ENCODE data around the gene NR0B2. TPM values are rescaled to one million over a fixed set of nuclear protein-coding genes. Genes with fewer than 3 reads are reported as not detected.

Gene NR0B2
- total and polyA plus RNA-seq, 2 of the 13 experiments (the other 11 are each of a cell fraction or from before 2014, with no cell fraction given), result 72.5 to 133 TPM

- TF ChIP-seq RNF219 (CRISPR knock-in tag; IDR thresholded peaks at IDR 0.05), result no peak; the same call in 1 of the 2 replicates
- TF ChIP-seq GABPA (IDR thresholded peaks at IDR 0.05; ENCODE audit: low read depth, low read length), result peak; percentile 85
- peak; percentile 95 for TF ChIP-seq GABPA (CRISPR knock-in tag; IDR thresholded peaks at IDR 0.05; ENCODE audit: low read depth)
- no peak for TF ChIP-seq BRCA1 (CRISPR knock-in tag; IDR thresholded peaks at IDR 0.05)
- TF ChIP-seq HNRNPUL1 (IDR thresholded peaks at IDR 0.05; ENCODE audit: low read depth, low read length), result peak; percentile 42; the same call in 1 of the 2 replicates
- no peak; the same call in 1 of the 2 replicates for TF ChIP-seq MED13 (CRISPR knock-in tag; IDR thresholded peaks at IDR 0.05)
- peak; percentile 27 for TF ChIP-seq GATAD2A (CRISPR knock-in tag; IDR thresholded peaks at IDR 0.05)
- 0 out of 2 replicates have a peak, but pooled peaks have one; percentile 72 for TF ChIP-seq ZNF513 (CRISPR knock-in tag; conservative IDR thresholded peaks at IDR 0.05)
- no peak for TF ChIP-seq KLF9 (CRISPR knock-in tag; IDR thresholded peaks at IDR 0.05; ENCODE audit: low read depth)
- no peak for TF ChIP-seq CEBPZ (IDR thresholded peaks at IDR 0.05; ENCODE audit: low read length)
- TF ChIP-seq CENPX (CRISPR knock-in tag; IDR thresholded peaks at IDR 0.05), result no peak
- peak; percentile 96 for TF ChIP-seq ZNF556 (CRISPR knock-in tag; IDR thresholded peaks at IDR 0.05; ENCODE audit: borderline replicate concordance)
- TF ChIP-seq SOX6 (IDR thresholded peaks at IDR 0.05), result no peak
- peak; percentile 59; the same call in 1 of the 2 replicates for TF ChIP-seq SOX6 (CRISPR knock-in tag; IDR thresholded peaks at IDR 0.05)
- TF ChIP-seq KLF11 (CRISPR knock-in tag; IDR thresholded peaks at IDR 0.05), result no peak
- TF ChIP-seq ZNF646 (CRISPR knock-in tag; IDR thresholded peaks at IDR 0.05), result no peak
Observed at GRCh38 chr1:26889551-26890466, 24.0 kb downstream of the NR0B2 start, which contains the start of gene GPN2 (continued).

Data from HepG2 (cell line).